HEK293T (cell line): ENCODE results near the gene ATAD1.

Source experiments
- CTCF ChIA-PET: fragments of 350-600 bp; formaldehyde crosslinking; extraction: SDS; loops from one replicate; lab custom pipeline; 2021; ENCODE audit warnings: antibody characterized with exemption, inconsistent platforms; lab: Yijun Ruan, JAX
- POLR2A ChIA-PET: fragments of 350-600 bp; formaldehyde crosslinking; extraction: SDS; loops from one replicate; lab custom pipeline; 2020; ENCODE audit warnings: antibody characterized with exemption, inconsistent platforms; lab: Yijun Ruan, JAX
- DNase-seq: peaks from one replicate; pipeline ENCODE4 v3.0.0; 2012; ENCODE audit warnings: mixed read lengths; ENCODE audit errors: extremely low spot score
- ARNT ChIP-seq: fragments of 450-650 bp; IDR thresholded peaks from 2 replicates; pipeline ENCODE4 v1.6.1; 2017; ENCODE audit warnings: mild to moderate bottlenecking
- BHLHE40 ChIP-seq: fragments of 450-650 bp; IDR thresholded peaks from 2 replicates; pipeline ENCODE4 v1.6.1; 2016; ENCODE audit warnings: mild to moderate bottlenecking, moderate library complexity, borderline replicate concordance
- CTBP1 ChIP-seq: fragments of 450-650 bp; IDR thresholded peaks from 2 replicates; pipeline ENCODE4 v1.6.1; 2016; ENCODE audit warnings: borderline replicate concordance
- ELF4 ChIP-seq: fragments of 450-650 bp; IDR thresholded peaks from 2 replicates; pipeline ENCODE4 v1.6.1; 2017; ENCODE audit warnings: antibody characterized with exemption
- FOXA1 ChIP-seq: fragments of 450-650 bp; IDR thresholded peaks from 2 replicates; pipeline ENCODE4 v1.6.1; 2016; ENCODE audit warnings: mild to moderate bottlenecking
- FOXK2 ChIP-seq: fragments of 450-650 bp; IDR thresholded peaks from 2 replicates; pipeline ENCODE4 v1.6.1; 2016; ENCODE audit warnings: mild to moderate bottlenecking
- FOXM1 ChIP-seq: fragments of 450-650 bp; IDR thresholded peaks from 2 replicates; pipeline ENCODE4 v1.6.1; 2017; ENCODE audit warnings: mild to moderate bottlenecking, borderline replicate concordance
- HDGF ChIP-seq: fragments of 450-650 bp; IDR thresholded peaks from 2 replicates; pipeline ENCODE4 v1.6.1; 2017; ENCODE audit warnings: antibody characterized with exemption, borderline replicate concordance
- L3MBTL2 ChIP-seq: fragments of 450-650 bp; conservative IDR thresholded peaks from 2 replicates; pipeline ENCODE4 v1.6.1; 2016; ENCODE audit warnings: mild to moderate bottlenecking
- LEF1 ChIP-seq: fragments of 450-650 bp; IDR thresholded peaks from 2 replicates; pipeline ENCODE4 v1.6.1; 2017; ENCODE audit warnings: mild to moderate bottlenecking, borderline replicate concordance
- NFRKB ChIP-seq: fragments of 450-650 bp; IDR thresholded peaks from 2 replicates; pipeline ENCODE4 v1.6.1; 2016; ENCODE audit warnings: mild to moderate bottlenecking, moderate library complexity
- SP1 ChIP-seq: fragments of 450-650 bp; IDR thresholded peaks from 2 replicates; pipeline ENCODE4 v1.6.1; 2017
- SUZ12 ChIP-seq: fragments of 450-650 bp; IDR thresholded peaks from 2 replicates; pipeline ENCODE4 v1.6.1; 2016; ENCODE audit warnings: mild to moderate bottlenecking
- TARDBP ChIP-seq: fragments of 450-650 bp; IDR thresholded peaks from 2 replicates; pipeline ENCODE4 v1.6.1; 2016
- ZNF384 ChIP-seq: fragments of 450-650 bp; IDR thresholded peaks from 2 replicates; pipeline ENCODE4 v1.6.1; 2016
- TF ChIP-seq, protein P1 (sequence below): fragments of 450-650 bp; IDR thresholded peaks from 2 replicates; pipeline ENCODE4 v1.6.1; 2016

Gene ATAD1

GRCh38 chr10:87863053-87863943 lies 45.3 kb upstream of the ATAD1 start, which contains the start of the genes KLLN and PTEN:
Gene KLLN (minus strand): TSS chr10:87863533. CDS start chr10:87862487, 1,046 bp downstream.
Gene PTEN (plus strand): TSS chr10:87863625. CDS start chr10:87864470, 845 bp downstream.
- TF ChIP-seq TARDBP, result no peak
- peak; percentile 76; the same call in 1 of the 2 replicates for TF ChIP-seq LEF1
- no peak for TF ChIP-seq SP1
- no peak for TF ChIP-seq HDGF
- TF ChIP-seq ZNF384, result no peak
- TF ChIP-seq, protein P1, sequence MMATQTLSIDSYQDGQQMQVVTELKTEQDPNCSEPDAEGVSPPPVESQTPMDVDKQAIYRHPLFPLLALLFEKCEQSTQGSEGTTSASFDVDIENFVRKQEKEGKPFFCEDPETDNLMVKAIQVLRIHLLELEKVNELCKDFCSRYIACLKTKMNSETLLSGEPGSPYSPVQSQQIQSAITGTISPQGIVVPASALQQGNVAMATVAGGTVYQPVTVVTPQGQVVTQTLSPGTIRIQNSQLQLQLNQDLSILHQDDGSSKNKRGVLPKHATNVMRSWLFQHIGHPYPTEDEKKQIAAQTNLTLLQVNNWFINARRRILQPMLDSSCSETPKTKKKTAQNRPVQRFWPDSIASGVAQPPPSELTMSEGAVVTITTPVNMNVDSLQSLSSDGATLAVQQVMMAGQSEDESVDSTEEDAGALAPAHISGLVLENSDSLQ, result no peak
- TF ChIP-seq SUZ12, result no peak
- TF ChIP-seq NFRKB, result peak; percentile 39; the same call in 1 of the 2 replicates
- no peak for TF ChIP-seq BHLHE40
- TF ChIP-seq FOXK2, result no peak
- TF ChIP-seq CTBP1, result 0 out of 2 replicates have a peak, but pooled peaks have one; percentile 33
- TF ChIP-seq L3MBTL2, result peak; percentile 62; the same call in 1 of the 2 replicates
- no peak for TF ChIP-seq FOXA1
- no peak for TF ChIP-seq ARNT
- peak; percentile 81 for DNase-seq
- ChIA-PET CTCF (interaction anchor here (0.6 to 1.7 kb wide), 3 partner anchors 15 to 251 kb away, joined by 4 to 5 read pairs (median 5); no protein-coding TSS in a partner anchor), POLR2A (interaction anchor here (0.6 to 2.7 kb wide), 19 partner anchors 9 to 529 kb away, joined by 3 to 15 read pairs (median 3); partner anchors contain the start of gene ATAD1)

DNA sequence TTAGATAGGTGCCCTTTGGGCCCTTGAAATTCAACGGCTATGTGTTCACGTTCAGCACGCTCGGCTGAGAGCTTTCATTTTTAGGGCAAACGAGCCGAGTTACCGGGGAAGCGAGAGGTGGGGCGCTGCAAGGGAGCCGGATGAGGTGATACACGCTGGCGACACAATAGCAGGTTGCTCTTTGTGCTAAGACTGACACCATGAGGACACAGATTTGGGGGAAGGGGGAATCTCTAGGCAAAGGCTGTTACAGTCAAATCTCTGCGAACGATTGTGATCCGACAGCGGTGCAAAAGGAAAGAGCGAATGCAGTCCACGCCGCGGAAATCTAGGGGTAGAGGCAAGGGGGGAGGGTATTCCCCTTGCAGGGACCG lies 44.6 kb upstream of the ATAD1 start:
- no peak for TF ChIP-seq L3MBTL2
- TF ChIP-seq LEF1, result no peak
- TF ChIP-seq SUZ12, result no peak
- TF ChIP-seq ARNT, result no peak
- TF ChIP-seq ZNF384, result no peak
- no peak for TF ChIP-seq ELF4
- TF ChIP-seq SP1, result no peak
- ChIA-PET POLR2A (interaction anchor here (0.8 to 2.7 kb wide), 16 partner anchors 8 to 682 kb away, joined by 3 to 15 read pairs (median 5); partner anchors contain the start of gene ATAD1), CTCF (interaction anchor here (0.8 to 1.7 kb wide), 2 partner anchors 15 to 252 kb away, joined by 4 to 5 read pairs; no protein-coding TSS in a partner anchor)
- DNase-seq, result no peak

DNA sequence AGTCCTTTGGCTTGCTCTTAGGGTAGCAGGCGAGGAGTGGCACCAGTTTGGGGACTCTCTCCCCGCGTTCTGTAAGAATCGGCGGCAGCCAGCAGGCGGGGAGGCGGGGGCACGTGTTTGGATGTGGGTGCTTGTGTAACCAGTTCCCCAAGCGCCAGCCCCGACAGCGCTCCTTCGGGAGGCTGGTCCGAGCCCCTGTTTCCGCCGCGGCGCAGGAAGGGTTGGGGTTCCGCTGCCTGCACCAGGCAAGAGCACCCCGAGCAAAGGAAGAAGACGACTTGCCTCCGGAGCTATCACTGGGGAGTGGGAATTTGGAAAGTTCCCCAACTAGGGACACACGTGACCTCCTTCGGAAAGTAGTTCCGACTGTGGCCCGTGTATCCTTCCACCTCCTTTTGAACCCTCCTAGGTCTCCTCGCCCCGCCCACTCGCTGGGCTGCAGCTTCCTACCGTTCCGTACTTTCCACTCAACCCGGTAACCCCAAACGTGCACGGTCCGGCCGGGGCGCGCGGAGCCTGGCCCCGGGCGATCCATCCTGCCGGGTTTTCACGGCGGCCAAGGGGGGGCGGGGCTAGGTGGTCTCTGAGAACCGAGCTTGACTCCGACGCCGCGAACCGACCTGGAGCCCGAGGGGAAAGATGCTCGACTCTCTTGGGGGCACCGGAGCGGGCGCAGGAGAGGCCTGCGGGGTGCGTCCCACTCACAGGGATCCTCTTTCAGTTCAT lies 44.1 kb upstream of the ATAD1 start:
- CTCF ChIA-PET, result interaction anchor here (0.8 to 1.7 kb wide), 3 partner anchors 12 to 252 kb away, joined by 4 to 5 read pairs (median 4); no protein-coding TSS in a partner anchor
- DNase-seq, result peak; percentile 69

DNA sequence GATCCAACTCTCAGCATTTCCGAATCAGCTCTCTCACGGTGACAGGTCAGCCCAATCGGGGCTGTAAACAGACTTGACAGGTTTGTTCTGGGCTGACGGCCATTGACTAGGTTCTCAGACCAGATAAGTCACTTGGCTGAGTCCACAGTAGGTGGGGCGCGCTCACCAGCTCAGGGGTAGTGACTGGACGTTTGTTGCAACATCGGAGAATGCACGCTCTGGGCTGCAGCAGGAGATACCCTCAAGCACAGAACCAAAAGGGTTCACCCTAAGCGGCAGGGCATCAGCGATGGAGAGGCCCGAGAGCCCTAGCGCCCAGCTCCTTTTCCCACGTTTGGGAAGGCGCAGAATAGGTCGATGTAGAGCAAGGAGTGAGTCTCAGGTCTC lies 43.5 kb upstream of the ATAD1 start:
- no peak for TF ChIP-seq CTBP1
- TF ChIP-seq FOXM1, result no peak
- no peak for TF ChIP-seq ARNT
- no peak for TF ChIP-seq FOXK2
- no peak for TF ChIP-seq BHLHE40
- no peak for TF ChIP-seq LEF1
- TF ChIP-seq, protein P1, result no peak
- no peak for TF ChIP-seq FOXA1
- TF ChIP-seq ELF4, result no peak
- TF ChIP-seq ZNF384, result no peak
- TF ChIP-seq HDGF, result no peak
- DNase-seq, result peak; percentile 6
- ChIA-PET POLR2A (interaction anchor here (0.9 to 2.7 kb wide), 8 partner anchors 9 to 525 kb away, joined by 4 to 15 read pairs (median 6); partner anchors contain the start of gene ATAD1), CTCF (interaction anchor here (1.4 to 1.7 kb wide), 2 partner anchors 11 to 253 kb away, joined by 4 read pairs; no protein-coding TSS in a partner anchor)

More for the DNA sequence above, 44.1 kb upstream of the ATAD1 start:
- TF ChIP-seq CTBP1 (peak; percentile 58; the same call in 1 of the 2 replicates), L3MBTL2 (peak; percentile 80; the same call in 1 of the 2 replicates), HDGF (no peak), NFRKB (no peak), FOXK2 (no peak), FOXM1 (peak; percentile 73; the same call in 1 of the 2 replicates)
- TF ChIP-seq, protein P1, result no peak
- POLR2A ChIA-PET, result interaction anchor here (0.8 to 2.7 kb wide), 14 partner anchors 9 to 682 kb away, joined by 3 to 15 read pairs (median 5); partner anchors contain the start of gene ATAD1

DNA sequence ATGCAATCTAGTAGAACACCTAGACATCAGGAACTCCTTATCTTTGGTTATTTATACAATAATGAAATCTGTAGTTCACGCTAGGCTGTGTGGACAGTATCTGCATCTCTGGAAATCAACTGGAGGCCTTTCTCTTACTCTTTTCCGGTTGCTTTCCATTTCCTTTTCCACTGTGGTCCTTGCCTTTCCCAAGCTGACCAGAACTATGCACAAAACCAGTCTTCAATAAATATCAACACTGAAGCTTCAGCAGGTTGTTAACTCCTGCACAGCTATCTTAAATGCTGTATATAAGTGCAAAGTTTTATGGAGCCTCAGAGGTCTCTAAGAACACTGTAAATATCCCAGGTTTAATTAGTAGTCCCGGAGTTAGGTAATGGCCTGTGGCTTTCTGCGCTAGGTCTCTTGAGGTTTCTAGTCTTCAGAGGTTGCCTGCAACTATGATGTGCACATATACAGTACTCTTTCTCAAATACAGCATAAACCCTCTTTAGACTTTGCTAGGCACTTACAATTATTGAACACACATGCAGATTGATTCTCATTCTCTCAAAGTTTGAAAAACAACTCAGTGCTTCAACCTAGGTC lies 42.9 kb upstream of the ATAD1 start:
- TF ChIP-seq TARDBP (no peak), BHLHE40 (no peak)
- no peak for DNase-seq
- CTCF ChIA-PET, result interaction anchor here (1.4 kb wide), 1 partner anchor 11 kb away, joined by 4 read pairs; no protein-coding TSS in a partner anchor
- POLR2A ChIA-PET, result interaction anchor here (1.8 to 2.7 kb wide), 2 partner anchors 11 to 253 kb away, joined by 5 to 15 read pairs; no protein-coding TSS in a partner anchor
